ENCODE measurements around the gene NIT1. TPM values are rescaled to one million over a fixed set of nuclear protein-coding genes. Genes with fewer than 3 reads are reported as not detected.

Gene NIT1
- total and polyA plus RNA-seq, 2 of the 13 experiments (the other 11 are each of a cell fraction or from before 2014, with no cell fraction given): 22.7 to 31.0 TPM

DNA sequence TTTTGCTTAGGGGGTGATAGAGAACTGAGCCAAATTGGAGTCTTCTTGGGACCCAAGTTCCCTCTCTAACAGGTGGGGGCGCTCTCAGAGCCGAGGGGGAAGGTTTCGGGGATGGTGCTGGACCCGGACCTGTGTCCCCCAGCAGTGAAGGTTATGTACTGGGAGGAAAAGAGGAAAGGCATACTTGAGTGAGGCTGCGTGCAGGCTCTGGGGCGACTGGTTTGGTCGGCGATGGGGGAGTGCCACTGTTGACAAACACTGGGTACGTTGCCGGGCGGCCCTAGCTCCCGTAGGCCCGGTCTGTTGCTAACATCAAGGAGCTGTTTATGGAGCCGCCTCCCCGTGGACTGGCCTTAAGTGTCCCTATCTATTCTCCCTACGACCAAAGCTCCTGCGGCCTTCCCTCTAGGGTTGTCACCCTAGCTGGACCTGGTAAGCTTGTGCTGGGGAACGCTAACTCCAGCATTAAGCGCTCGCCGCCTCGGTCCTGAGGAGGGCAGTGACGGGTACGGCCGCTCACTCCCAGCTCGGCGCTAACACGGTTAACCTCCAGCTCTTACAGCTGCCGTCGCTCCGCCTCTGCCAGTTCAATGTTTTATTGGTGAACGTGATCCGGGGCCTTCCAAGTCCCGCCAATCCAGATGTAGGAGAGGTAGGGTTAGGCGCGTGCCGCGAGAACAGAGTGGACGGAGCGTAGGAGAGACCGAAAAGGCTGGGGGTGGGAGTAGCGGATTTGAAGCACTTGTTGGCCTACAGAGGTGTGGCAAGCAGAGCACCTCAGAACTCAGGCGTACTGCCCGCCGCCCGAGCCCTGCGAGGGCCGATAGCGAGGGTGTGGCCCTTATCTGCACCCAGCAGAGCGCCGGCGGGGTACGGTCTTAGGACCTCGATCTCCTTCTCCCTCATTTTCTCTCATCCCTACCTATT lies 48.1 kb downstream of the NIT1 start, which contains the start of gene PPOX (continued):
- TF ChIP-seq, protein P1, sequence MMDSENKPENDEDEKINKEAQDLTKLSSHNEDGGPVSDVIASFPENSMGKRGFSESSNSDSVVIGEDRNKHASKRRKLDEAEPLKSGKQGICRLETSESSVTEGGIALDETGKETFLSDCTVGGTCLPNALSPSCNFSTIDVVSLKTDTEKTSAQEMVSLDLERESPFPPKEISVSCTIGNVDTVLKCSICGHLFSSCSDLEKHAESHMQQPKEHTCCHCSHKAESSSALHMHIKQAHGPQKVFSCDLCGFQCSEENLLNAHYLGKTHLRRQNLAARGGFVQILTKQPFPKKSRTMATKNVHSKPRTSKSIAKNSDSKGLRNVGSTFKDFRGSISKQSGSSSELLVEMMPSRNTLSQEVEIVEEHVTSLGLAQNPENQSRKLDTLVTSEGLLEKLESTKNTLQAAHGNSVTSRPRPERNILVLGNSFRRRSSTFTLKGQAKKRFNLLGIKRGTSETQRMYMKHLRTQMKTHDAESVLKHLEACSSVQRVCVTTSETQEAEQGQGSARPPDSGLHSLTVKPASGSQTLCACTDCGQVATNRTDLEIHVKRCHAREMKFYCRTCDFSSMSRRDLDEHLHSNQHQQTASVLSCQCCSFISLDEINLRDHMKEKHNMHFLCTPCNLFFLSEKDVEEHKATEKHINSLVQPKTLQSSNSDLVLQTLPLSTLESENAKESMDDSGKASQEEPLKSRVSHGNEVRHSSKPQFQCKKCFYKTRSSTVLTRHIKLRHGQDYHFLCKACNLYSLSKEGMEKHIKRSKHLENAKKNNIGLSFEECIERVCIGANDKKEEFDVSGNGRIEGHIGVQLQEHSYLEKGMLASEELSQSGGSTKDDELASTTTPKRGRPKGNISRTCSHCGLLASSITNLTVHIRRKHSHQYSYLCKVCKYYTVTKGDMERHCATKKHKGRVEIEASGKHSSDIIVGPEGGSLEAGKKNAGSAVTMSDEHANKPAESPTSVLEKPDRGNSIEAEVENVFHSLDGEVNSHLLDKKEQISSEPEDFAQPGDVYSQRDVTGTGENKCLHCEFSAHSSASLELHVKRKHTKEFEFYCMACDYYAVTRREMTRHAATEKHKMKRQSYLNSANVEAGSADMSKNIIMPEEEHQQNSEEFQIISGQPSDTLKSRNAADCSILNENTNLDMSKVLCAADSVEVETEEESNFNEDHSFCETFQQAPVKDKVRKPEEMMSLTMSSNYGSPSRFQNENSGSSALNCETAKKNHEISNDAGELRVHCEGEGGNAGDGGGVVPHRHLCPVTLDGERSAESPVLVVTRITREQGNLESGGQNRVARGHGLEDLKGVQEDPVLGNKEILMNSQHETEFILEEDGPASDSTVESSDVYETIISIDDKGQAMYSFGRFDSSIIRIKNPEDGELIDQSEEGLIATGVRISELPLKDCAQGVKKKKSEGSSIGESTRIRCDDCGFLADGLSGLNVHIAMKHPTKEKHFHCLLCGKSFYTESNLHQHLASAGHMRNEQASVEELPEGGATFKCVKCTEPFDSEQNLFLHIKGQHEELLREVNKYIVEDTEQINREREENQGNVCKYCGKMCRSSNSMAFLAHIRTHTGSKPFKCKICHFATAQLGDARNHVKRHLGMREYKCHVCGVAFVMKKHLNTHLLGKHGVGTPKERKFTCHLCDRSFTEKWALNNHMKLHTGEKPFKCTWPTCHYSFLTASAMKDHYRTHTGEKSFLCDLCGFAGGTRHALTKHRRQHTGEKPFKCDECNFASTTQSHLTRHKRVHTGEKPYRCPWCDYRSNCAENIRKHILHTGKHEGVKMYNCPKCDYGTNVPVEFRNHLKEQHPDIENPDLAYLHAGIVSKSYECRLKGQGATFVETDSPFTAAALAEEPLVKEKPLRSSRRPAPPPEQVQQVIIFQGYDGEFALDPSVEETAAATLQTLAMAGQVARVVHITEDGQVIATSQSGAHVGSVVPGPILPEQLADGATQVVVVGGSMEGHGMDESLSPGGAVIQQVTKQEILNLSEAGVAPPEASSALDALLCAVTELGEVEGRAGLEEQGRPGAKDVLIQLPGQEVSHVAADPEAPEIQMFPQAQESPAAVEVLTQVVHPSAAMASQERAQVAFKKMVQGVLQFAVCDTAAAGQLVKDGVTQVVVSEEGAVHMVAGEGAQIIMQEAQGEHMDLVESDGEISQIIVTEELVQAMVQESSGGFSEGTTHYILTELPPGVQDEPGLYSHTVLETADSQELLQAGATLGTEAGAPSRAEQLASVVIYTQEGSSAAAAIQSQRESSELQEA (CRISPR knock-in tag; IDR thresholded peaks at IDR 0.05; ENCODE audit: not compliant biosample characterization): no peak
- TF ChIP-seq, protein P2, sequence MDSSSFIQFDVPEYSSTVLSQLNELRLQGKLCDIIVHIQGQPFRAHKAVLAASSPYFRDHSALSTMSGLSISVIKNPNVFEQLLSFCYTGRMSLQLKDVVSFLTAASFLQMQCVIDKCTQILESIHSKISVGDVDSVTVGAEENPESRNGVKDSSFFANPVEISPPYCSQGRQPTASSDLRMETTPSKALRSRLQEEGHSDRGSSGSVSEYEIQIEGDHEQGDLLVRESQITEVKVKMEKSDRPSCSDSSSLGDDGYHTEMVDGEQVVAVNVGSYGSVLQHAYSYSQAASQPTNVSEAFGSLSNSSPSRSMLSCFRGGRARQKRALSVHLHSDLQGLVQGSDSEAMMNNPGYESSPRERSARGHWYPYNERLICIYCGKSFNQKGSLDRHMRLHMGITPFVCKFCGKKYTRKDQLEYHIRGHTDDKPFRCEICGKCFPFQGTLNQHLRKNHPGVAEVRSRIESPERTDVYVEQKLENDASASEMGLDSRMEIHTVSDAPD (CRISPR knock-in tag; IDR thresholded peaks at IDR 0.05): no peak
- TF ChIP-seq ZNF619 (CRISPR knock-in tag; IDR thresholded peaks at IDR 0.05): 0 out of 2 replicates have a peak, but pooled peaks have one; percentile 54
- TF ChIP-seq HNRNPUL1 (IDR thresholded peaks at IDR 0.05; ENCODE audit: low read depth, low read length): no peak
- no peak; the same call in 1 of the 2 replicates for TF ChIP-seq ISX (CRISPR knock-in tag; conservative IDR thresholded peaks at IDR 0.05)
- no peak for TF ChIP-seq ZNF496 (CRISPR knock-in tag; IDR thresholded peaks at IDR 0.05; ENCODE audit: insufficient replicate concordance)
- peak; percentile 72 for TF ChIP-seq ZFP90 (CRISPR knock-in tag; IDR thresholded peaks at IDR 0.05; ENCODE audit: borderline replicate concordance)
- no peak for TF ChIP-seq NFE2L2 (IDR thresholded peaks at IDR 0.05; ENCODE audit: low read length)
- TF ChIP-seq AGO2 (optimal IDR thresholded peaks at IDR 0.05; ENCODE audit: low read depth, low read length): peak; percentile 46
- no peak for TF ChIP-seq ZNF891 (CRISPR knock-in tag; IDR thresholded peaks at IDR 0.05)
- no peak for TF ChIP-seq ZKSCAN1 (IDR thresholded peaks at IDR 0.05; ENCODE audit: low read length)
- no peak for TF ChIP-seq RAD21 (CRISPR knock-in tag; IDR thresholded peaks at IDR 0.05)
- TF ChIP-seq GFI1 (CRISPR knock-in tag; IDR thresholded peaks at IDR 0.05; ENCODE audit: borderline replicate concordance): no peak
- no peak for TF ChIP-seq ZNF382 (CRISPR knock-in tag; IDR thresholded peaks at IDR 0.05; ENCODE audit: borderline replicate concordance)
- TF ChIP-seq SIX4 (CRISPR knock-in tag; IDR thresholded peaks at IDR 0.05): no peak
- TF ChIP-seq KDM1A (CRISPR knock-in tag; IDR thresholded peaks at IDR 0.05): no peak
- no peak for TF ChIP-seq KAT7 (CRISPR knock-in tag; IDR thresholded peaks at IDR 0.05; ENCODE audit: borderline replicate concordance)
- TF ChIP-seq ZNF446 (CRISPR knock-in tag; IDR thresholded peaks at IDR 0.05): no peak
- TF ChIP-seq, protein P3, sequence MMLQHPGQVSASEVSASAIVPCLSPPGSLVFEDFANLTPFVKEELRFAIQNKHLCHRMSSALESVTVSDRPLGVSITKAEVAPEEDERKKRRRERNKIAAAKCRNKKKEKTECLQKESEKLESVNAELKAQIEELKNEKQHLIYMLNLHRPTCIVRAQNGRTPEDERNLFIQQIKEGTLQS (CRISPR knock-in tag; IDR thresholded peaks at IDR 0.05): no peak; the same call in 1 of the 2 replicates
- TF ChIP-seq MBNL3 (CRISPR knock-in tag; conservative IDR thresholded peaks at IDR 0.05): no peak
- TF ChIP-seq HOXD1 (CRISPR knock-in tag; IDR thresholded peaks at IDR 0.05): peak; percentile 81; the same call in 1 of the 2 replicates
